ENCODE measurements around the gene SLC27A6.
"Not testable (repeated sequence)": the region's sequence is repeated elsewhere in the genome, so short reads cannot be mapped to it uniquely, and the experiment has no call there.

DNA sequence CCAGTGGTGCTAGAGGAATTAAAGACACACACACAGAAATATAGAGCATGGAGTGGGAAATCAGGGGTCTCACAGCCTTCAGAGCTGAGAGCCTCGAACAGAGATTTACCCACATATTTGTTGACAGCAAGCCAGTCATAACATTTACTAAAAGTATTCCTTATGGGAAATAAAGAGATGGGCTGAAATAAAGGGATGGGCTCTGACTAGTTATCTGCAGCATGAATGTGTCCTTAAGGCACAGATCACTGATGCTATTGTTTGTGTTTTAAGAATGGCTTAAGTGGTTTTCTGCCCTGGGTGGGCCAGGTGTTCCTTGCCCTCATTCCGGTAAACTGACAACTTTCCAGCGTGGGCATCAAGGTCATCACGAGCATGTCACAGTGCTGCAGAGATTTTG, 33.1 kb upstream of the SLC27A6 start:
- TF ChIP-seq, protein P1, sequence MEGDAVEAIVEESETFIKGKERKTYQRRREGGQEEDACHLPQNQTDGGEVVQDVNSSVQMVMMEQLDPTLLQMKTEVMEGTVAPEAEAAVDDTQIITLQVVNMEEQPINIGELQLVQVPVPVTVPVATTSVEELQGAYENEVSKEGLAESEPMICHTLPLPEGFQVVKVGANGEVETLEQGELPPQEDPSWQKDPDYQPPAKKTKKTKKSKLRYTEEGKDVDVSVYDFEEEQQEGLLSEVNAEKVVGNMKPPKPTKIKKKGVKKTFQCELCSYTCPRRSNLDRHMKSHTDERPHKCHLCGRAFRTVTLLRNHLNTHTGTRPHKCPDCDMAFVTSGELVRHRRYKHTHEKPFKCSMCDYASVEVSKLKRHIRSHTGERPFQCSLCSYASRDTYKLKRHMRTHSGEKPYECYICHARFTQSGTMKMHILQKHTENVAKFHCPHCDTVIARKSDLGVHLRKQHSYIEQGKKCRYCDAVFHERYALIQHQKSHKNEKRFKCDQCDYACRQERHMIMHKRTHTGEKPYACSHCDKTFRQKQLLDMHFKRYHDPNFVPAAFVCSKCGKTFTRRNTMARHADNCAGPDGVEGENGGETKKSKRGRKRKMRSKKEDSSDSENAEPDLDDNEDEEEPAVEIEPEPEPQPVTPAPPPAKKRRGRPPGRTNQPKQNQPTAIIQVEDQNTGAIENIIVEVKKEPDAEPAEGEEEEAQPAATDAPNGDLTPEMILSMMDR (conservative IDR thresholded peaks at IDR 0.05; ENCODE audit: low read depth, low read length), result not testable (repeated sequence)
- TF ChIP-seq EZH2 (IDR thresholded peaks at IDR 0.05; ENCODE audit: borderline replicate concordance, low read depth, low read length, poor library complexity, severe bottlenecking), result not testable (repeated sequence)

Measured in A673 (cell line).